H1 (cell line): Measurements from ENCODE around the gene SPEF1. TPM values are rescaled to one million over a fixed set of nuclear protein-coding genes. Genes with fewer than 3 reads are reported as not detected.

Source experiments
- CTCF ChIA-PET: fragments of 300-600 bp; sonication (Branson Sonifier 250); formaldehyde crosslinking; loops from one replicate; lab custom pipeline; 2021; ENCODE audit not compliant: partially characterized antibody; lab: Charles Lee
- POLR2A ChIA-PET: fragments of 300-600 bp; sonication (Branson Sonifier 250); formaldehyde crosslinking; loops from one replicate; lab custom pipeline; 2021; ENCODE audit warnings: inconsistent platforms; ENCODE audit not compliant: partially characterized antibody; lab: Charles Lee
- DNase-seq, 2 experiments: peaks; one replicate each; pipeline versions ENCODE4 v3.0.0 to v3.0.0-alpha.2; 2010 to 2022; ENCODE audit warnings: low spot score in 2 of 2, low read depth in 1 of 2, mixed read lengths in 1 of 2
- FAIRE-seq: peaks from 2 replicates; lab custom pipeline; 2011; peaks lifted over from hg19 to GRCh38; lab: Jason Lieb, UNC
- H2AFZ ChIP-seq: 2 replicates; pipeline ENCODE4 v1.8.1; 2012; ENCODE audit warnings: low read length, inconsistent platforms
- H2AK5ac ChIP-seq: 2 replicates; pipeline ENCODE4 v1.6.1; 2013; ENCODE audit warnings: low read depth, low read length
- H2BK120ac ChIP-seq: replicated peaks from 2 replicates; pipeline ENCODE3; 2013; ENCODE audit warnings: low read depth, low read length, inconsistent platforms
- H2BK12ac ChIP-seq: 2 replicates; pipeline ENCODE4 v1.6.1; 2013; ENCODE audit warnings: low read depth, low read length
- H2BK15ac ChIP-seq: 2 replicates; pipeline ENCODE4 v1.6.1; 2013; ENCODE audit warnings: low read length
- H2BK20ac ChIP-seq: 2 replicates; pipeline ENCODE4 v1.6.1; 2013; ENCODE audit warnings: low read length
- H2BK5ac ChIP-seq: 2 replicates; pipeline ENCODE4 v1.6.1; 2013; ENCODE audit warnings: low read depth, low read length
- H3K14ac ChIP-seq: 2 replicates; pipeline ENCODE4 v1.6.1; 2013; ENCODE audit warnings: inconsistent platforms; ENCODE audit not compliant: insufficient read length
- H3K18ac ChIP-seq: 2 replicates; pipeline ENCODE4 v1.6.1; 2013; ENCODE audit warnings: low read length; ENCODE audit errors: extremely low read depth
- H3K23ac ChIP-seq: 2 replicates; pipeline ENCODE4 v1.6.1; 2013; ENCODE audit warnings: inconsistent platforms; ENCODE audit not compliant: insufficient read length
- H3K23me2 ChIP-seq: 2 replicates; pipeline ENCODE4 v1.6.1; 2013; ENCODE audit warnings: low read depth, low read length
- H3K27ac ChIP-seq: 2 replicates; pipeline ENCODE4 v1.6.1; 2011; ENCODE audit warnings: low read depth, low read length, inconsistent platforms
- H3K27me3 ChIP-seq, 4 experiments: replicated peaks in 1 of 4; 1 replicate in 1 of 4; 2 replicates in 3 of 4; pipeline versions ENCODE4 v1.6.1 to v1.8.1; 2011 to 2013; ENCODE audit warnings: low read length in 3 of 4, mild to moderate bottlenecking in 3 of 4, inconsistent platforms in 2 of 4, mixed read lengths in 2 of 4, moderate library complexity in 1 of 4; ENCODE audit not compliant: control insufficient read depth in 3 of 4, insufficient read depth in 3 of 4; ENCODE audit errors: extremely low read depth in 1 of 4
- H3K36me3 ChIP-seq, 4 experiments: 2 replicates each; pipeline versions ENCODE4 v1.6.1 to v1.8.1; 2011 to 2013; ENCODE audit warnings: mild to moderate bottlenecking in 4 of 4, low read length in 3 of 4, moderate library complexity in 2 of 4, control low read depth in 1 of 4, inconsistent platforms in 1 of 4; ENCODE audit not compliant: insufficient read depth in 4 of 4, control insufficient read depth in 2 of 4
- H3K4ac ChIP-seq: replicated peaks from 2 replicates; pipeline ENCODE3; 2013; ENCODE audit warnings: low read length, low read depth, mixed read lengths, inconsistent platforms; ENCODE audit not compliant: insufficient read length
- H3K4me1 ChIP-seq, 4 experiments: replicated peaks in 1 of 4; 1 replicate in 1 of 4; 2 replicates in 3 of 4; pipeline versions ENCODE4 v1.6.1 to v1.8.1; 2011 to 2013; ENCODE audit warnings: low read length in 3 of 4, inconsistent platforms in 2 of 4, mixed read lengths in 1 of 4; ENCODE audit not compliant: insufficient read depth in 4 of 4, control insufficient read depth in 3 of 4
- H3K4me2 ChIP-seq, 2 experiments: 2 replicates each; pipeline versions ENCODE4 v1.6.1 to v1.8.1; 2011 to 2013; ENCODE audit warnings: low read depth in 2 of 2, low read length in 2 of 2, control low read depth in 1 of 2, inconsistent platforms in 1 of 2, mild to moderate bottlenecking in 1 of 2; ENCODE audit not compliant: insufficient read depth in 1 of 2
- H3K4me3 ChIP-seq, 4 experiments: fragments of 200-600, 300-600 bp in 1 of 4; sonication (generic), shearing (Covaris generic), sonication (Bioruptor Twin) in 1 of 4; 2 replicates each; pipeline versions ENCODE4 v1.5.1 to v1.8.1; 2011 to 2016; ENCODE audit warnings: low read length in 4 of 4, low read depth in 3 of 4, control low read depth in 2 of 4, inconsistent platforms in 2 of 4, mild to moderate bottlenecking in 2 of 4, mixed read lengths in 1 of 4, moderate library complexity in 1 of 4; ENCODE audit not compliant: insufficient read depth in 2 of 4; ENCODE audit errors: extremely low read depth in 1 of 4
- H3K56ac ChIP-seq: replicated peaks from 2 replicates; pipeline ENCODE3; 2013; ENCODE audit warnings: low read depth, mild to moderate bottlenecking, mixed read lengths, low read length, inconsistent platforms; ENCODE audit not compliant: insufficient read length
- H3K79me1 ChIP-seq: 2 replicates; pipeline ENCODE4 v1.6.1; 2013; ENCODE audit warnings: low read depth, low read length, control low read depth
- H3K79me2 ChIP-seq, 2 experiments: 2 replicates each; pipeline versions ENCODE4 v1.6.1 to v1.8.1; 2012 to 2013; ENCODE audit warnings: low read length in 2 of 2, mild to moderate bottlenecking in 2 of 2, inconsistent platforms in 1 of 2; ENCODE audit not compliant: insufficient read depth in 2 of 2, control insufficient read depth in 1 of 2
- H3K9ac ChIP-seq, 4 experiments: replicated peaks in 1 of 4; 1 replicate in 1 of 4; 2 replicates in 3 of 4; pipeline versions ENCODE4 v1.6.1 to v1.8.1; 2011 to 2013; ENCODE audit warnings: low read depth in 3 of 4, low read length in 3 of 4, control low read depth in 2 of 4, mild to moderate bottlenecking in 2 of 4, moderate library complexity in 2 of 4, inconsistent platforms in 1 of 4; ENCODE audit errors: extremely low read depth in 1 of 4
- H3K9me3 ChIP-seq, 2 experiments: 2 replicates each; pipeline versions ENCODE4 v1.6.1 to v1.8.1; 2012 to 2013; ENCODE audit warnings: mild to moderate bottlenecking in 2 of 2, moderate library complexity in 2 of 2, control low read depth in 1 of 2, inconsistent platforms in 1 of 2, low read depth in 1 of 2, low read length in 1 of 2, mixed read lengths in 1 of 2; ENCODE audit not compliant: insufficient read depth in 2 of 2
- H4K20me1 ChIP-seq, 2 experiments: replicated peaks in 1 of 2; 2 replicates each; pipeline versions ENCODE3 to v1.8.1; 2011 to 2013; ENCODE audit warnings: inconsistent platforms in 2 of 2, low read length in 2 of 2, mild to moderate bottlenecking in 1 of 2; ENCODE audit not compliant: insufficient read depth in 2 of 2, control insufficient read depth in 1 of 2
- H4K5ac ChIP-seq: 2 replicates; pipeline ENCODE4 v1.6.1; 2013; ENCODE audit warnings: low read length, low read depth, mixed read lengths, inconsistent platforms; ENCODE audit not compliant: insufficient read length
- H4K8ac ChIP-seq: 2 replicates; pipeline ENCODE4 v1.8.0; 2013; ENCODE audit warnings: mild to moderate bottlenecking, moderate library complexity, low read length, inconsistent platforms; ENCODE audit not compliant: insufficient read depth; ENCODE audit errors: extremely low read depth
- H4K91ac ChIP-seq: replicated peaks from 2 replicates; pipeline ENCODE3; 2013; ENCODE audit warnings: low read length, mixed read lengths, inconsistent platforms; ENCODE audit not compliant: insufficient read length
- BACH1 ChIP-seq: IDR thresholded peaks from 2 replicates; pipeline ENCODE4 v1.6.1; 2012; ENCODE audit warnings: low read length, improper control_type of control experiment
- RAD21 ChIP-seq, 2 experiments: IDR thresholded peaks in 1 of 2; conservative IDR thresholded peaks in 1 of 2; 2 replicates each; pipeline ENCODE4 v1.6.1; 2011; ENCODE audit warnings: low read depth in 2 of 2, low read length in 2 of 2, improper control_type of control experiment in 1 of 2, inconsistent platforms in 1 of 2, mild to moderate bottlenecking in 1 of 2, moderate library complexity in 1 of 2
- SP1 ChIP-seq: IDR thresholded peaks from 2 replicates; pipeline ENCODE4 v1.6.1; 2011; ENCODE audit warnings: low read depth, low read length
- WGBS, 2 experiments: shearing (Covaris generic) in 1 of 2; methylation state at CpG; one replicate each; pipeline versions ENCODE4 v1.1.6 to v1.1.7; 2013 to 2015; ENCODE audit warnings: low lambda C conversion rate in 2 of 2, mixed read lengths in 2 of 2, inconsistent platforms in 1 of 2, low coverage in 1 of 2, missing lambda C conversion rate in 1 of 2; ENCODE audit not compliant: insufficient replicate concordance in 2 of 2, insufficient coverage in 1 of 2, insufficient read length in 1 of 2; ENCODE audit errors: extremely low coverage in 1 of 2, missing lambda C conversion rate in 1 of 2; 5-methylcytosine and 5-hydroxymethylcytosine counted together
- polyA plus RNA-seq, 7 experiments: library from polyadenylated mRNA; depleted of rRNA in 3 of 7; stranded (reverse) in 5 of 7; unstranded in 2 of 7; fragments of >200 nt in 5 of 7; fragments of 200-250 nt in 2 of 7; gene quantifications; 1 replicate in 5 of 7; 2 replicates in 1 of 7; 4 replicates in 1 of 7; pipeline versions ENCODE4 v1.2.1 to v1.2.3, GENCODE V29; 2011 to 2013; ENCODE audit warnings: missing spikeins in 2 of 7, mixed read lengths in 2 of 7
- total RNA-seq: library from RNA; stranded (reverse); fragmentation: NEBNext Ultra II Directional; extraction: Animal tissue kit (Norgen Biotek cat#: 25700); gene quantifications from 2 replicates; pipeline ENCODE4 v1.2.1, GENCODE V29; 2021

The SPEF1 gene
- total and polyA plus RNA-seq, 2 of the 8 experiments (the other 6 are each of a cell fraction or from before 2014, with no cell fraction given), result 0.51 to 0.71 TPM

DNA sequence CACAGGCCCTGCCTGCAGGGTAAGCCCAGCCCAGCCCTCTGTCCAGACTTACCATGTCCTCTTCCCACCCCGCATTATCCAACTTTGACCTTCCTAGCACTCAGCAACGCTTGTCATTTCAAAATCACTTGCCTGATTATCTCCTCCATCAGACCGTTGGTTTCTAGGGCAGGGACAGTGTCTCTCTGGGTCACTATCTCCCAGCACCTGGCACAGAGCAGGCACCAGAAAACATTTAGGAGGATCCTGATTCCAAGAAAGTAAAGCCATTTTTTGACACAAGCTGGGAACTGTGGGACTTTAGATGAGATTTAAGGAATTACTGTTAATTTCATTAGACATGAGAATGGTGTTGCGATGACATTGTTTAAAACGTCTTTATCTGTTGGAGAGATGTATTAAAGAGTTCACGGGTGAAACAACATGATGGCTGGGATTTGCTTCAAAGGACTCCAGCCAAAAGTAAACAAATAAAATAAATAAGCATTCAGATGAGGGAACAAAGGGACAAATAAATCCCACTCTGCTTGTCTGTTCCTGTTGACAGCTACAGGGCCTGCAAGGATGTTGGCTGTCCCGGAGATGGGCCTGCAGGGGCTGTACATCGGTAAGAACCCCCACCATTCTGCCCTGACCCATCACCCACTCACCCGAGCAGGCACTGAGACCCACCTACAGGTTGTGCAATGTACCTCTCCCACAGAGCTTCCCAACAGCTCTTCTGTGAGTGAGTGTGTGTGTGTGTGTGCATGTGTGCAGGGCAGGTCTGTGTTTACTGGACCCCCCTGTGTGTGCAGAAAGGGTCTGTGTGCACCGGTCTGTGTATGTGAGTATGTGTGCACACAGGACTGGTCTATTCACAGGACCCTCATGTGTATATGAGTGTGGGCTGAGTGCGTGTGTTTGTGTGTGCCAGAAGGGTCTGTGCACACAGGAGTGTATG lies 42.9 kb downstream of the SPEF1 start:
- Histone ChIP-seq H3K18ac (no peak overlapping the region), H2BK5ac (peak overlapping the region; percentile 28; the same call in 1 of the 2 replicates), H2BK120ac (no peak overlapping the region), H2AK5ac (peak overlapping the region; percentile 26; the same call in 1 of the 2 replicates), H4K8ac (no peak overlapping the region; the same call in 1 of the 2 replicates), H2BK20ac (no peak overlapping the region), H3K9me3 (no peaks in the 10 kb centered on the region), H2AFZ (no peak overlapping the region), H3K27me3 (peaks cover 0 to 3% (median 0%) of the 10 kb centered on the region in 4 experiments; a peak in 3 of 7 replicates), H3K23ac (no peak overlapping the region), H2BK12ac (0 out of 2 replicates have a peak overlapping the region, but pooled peaks have one; percentile 27), H4K20me1 (no peaks in the 10 kb centered on the region), H3K79me1 (no peaks in the 10 kb centered on the region), H2BK15ac (no peak overlapping the region), H3K27ac (no peak overlapping the region), H3K36me3 (no peaks in the 10 kb centered on the region), H3K4me2 (no peak overlapping the region), H3K9ac (no peak overlapping the region), H3K4me3 (no peak overlapping the region), H3K79me2 (no peaks in the 10 kb centered on the region), H3K23me2 (no peaks in the 10 kb centered on the region), H3K14ac (no peak overlapping the region), H3K4me1 (peaks cover 0 to 25% (median 13%) of the 10 kb centered on the region in 4 experiments; a peak in 6 of 7 replicates), H3K56ac (no peak overlapping the region), H4K91ac (peak overlapping the region; percentile 65), H3K4ac (no peak overlapping the region), H4K5ac (no peak overlapping the region)
- no peak for TF ChIP-seq BACH1
- TF ChIP-seq SP1, result no peak
- TF ChIP-seq RAD21 (IDR thresholded peaks at IDR 0.05 in 1 of 2, conservative IDR thresholded peaks at IDR 0.05 in 1 of 2; ENCODE audit: low read depth in 2 of 2, low read length in 2 of 2), result no peak
- whole genome bisulfite sequencing, 2 experiments, result 86% methylated on average over 11 of the region's 11 CpGs; no CpG with 5 or more reads in 1 of the 2 experiments
- FAIRE-seq (no peak), DNase-seq (no peak)
- POLR2A ChIA-PET, result interaction anchor here (1.2 kb wide), 1 partner anchor 13 kb away, joined by 3 read pairs; no protein-coding TSS in a partner anchor
- CTCF ChIA-PET, result interaction anchor here (0.7 to 17.6 kb wide), 6 partner anchors 15 to 41 kb away, joined by 3 to 221 read pairs (median 4); no protein-coding TSS in a partner anchor
